ENCODE results near the gene SORBS2. TPM values are rescaled to one million over a fixed set of nuclear protein-coding genes. Genes with fewer than 3 reads are reported as not detected.

The SORBS2 gene
- total RNA-seq, 1 donor, result 1.7 TPM

DNA sequence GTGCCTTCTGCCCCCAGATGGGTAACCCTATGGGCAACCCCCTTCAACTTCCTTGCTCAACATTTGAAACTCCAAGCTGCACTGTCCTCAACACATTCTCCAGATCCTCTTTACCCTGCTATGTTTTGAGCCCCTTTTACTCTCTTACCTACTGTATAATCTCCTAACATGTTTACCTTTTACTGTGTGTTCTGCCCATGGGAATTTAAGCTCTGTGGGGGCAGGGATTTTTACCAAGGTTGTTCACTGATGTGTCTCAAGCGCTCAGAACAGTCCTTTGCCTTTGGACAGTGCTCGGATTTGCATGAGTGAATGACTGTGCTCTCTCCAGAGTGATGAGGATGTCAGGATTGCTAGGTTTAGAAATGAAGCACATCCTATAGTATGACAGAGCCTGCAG is 53.2 kb downstream of the SORBS2 start:
- TF ChIP-seq, protein P1, sequence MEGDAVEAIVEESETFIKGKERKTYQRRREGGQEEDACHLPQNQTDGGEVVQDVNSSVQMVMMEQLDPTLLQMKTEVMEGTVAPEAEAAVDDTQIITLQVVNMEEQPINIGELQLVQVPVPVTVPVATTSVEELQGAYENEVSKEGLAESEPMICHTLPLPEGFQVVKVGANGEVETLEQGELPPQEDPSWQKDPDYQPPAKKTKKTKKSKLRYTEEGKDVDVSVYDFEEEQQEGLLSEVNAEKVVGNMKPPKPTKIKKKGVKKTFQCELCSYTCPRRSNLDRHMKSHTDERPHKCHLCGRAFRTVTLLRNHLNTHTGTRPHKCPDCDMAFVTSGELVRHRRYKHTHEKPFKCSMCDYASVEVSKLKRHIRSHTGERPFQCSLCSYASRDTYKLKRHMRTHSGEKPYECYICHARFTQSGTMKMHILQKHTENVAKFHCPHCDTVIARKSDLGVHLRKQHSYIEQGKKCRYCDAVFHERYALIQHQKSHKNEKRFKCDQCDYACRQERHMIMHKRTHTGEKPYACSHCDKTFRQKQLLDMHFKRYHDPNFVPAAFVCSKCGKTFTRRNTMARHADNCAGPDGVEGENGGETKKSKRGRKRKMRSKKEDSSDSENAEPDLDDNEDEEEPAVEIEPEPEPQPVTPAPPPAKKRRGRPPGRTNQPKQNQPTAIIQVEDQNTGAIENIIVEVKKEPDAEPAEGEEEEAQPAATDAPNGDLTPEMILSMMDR (IDR thresholded peaks at IDR 0.05; ENCODE audit: insufficient read depth, low read depth, low read length), result no peak
- H3K4me3 ChIP-seq (ENCODE audit: low read depth, low read length), result no peak overlapping the region
- DNase-seq (ENCODE audit: low read depth), result no peak

DNA sequence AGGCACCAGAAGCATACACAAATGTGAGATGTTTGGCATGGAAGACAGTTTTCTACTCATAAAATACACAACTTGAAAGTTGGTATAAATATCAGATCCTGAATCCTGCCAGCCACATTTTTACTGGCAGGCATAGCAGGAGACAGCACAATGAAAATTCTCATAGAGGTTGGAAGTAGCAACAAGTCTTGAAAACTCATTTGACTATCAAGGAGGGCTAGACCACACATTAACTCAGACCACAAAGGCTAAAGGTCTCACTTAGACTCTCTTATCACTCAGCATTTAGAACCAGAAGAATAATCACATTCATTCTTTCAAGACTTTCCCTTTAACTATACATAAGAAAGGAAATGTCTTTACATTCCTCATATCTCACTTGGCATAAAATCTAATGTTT is 56.5 kb downstream of the SORBS2 start:
- H3K4me3 ChIP-seq (ENCODE audit: low read depth, low read length), result no peak overlapping the region
- DNase-seq (ENCODE audit: low read depth), result no peak
- TF ChIP-seq, protein P1 (IDR thresholded peaks at IDR 0.05; ENCODE audit: insufficient read depth, low read depth, low read length), result no peak

DNA sequence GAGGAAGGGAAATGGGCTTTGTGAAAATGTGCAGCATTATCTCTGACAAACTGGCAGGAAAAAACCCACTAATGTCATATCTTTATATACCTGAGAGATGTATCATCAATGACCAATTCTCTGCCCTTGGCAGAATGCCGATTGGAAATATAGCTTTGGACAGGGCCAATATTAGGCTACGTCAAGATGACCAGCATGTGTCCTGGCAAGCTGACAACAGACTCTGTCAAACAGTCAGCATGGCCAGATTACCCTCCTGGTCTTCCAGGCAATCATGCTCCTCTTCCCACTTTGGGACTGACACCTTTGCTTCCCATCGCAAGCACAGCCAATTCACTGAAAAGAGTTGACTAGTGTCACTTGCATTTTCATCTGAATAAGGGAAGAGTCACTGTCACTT is 57.0 kb downstream of the SORBS2 start:
- no peak for DNase-seq (ENCODE audit: low read depth)
- no peak overlapping the region for H3K4me3 ChIP-seq (ENCODE audit: low read depth, low read length)
- TF ChIP-seq, protein P1 (IDR thresholded peaks at IDR 0.05; ENCODE audit: insufficient read depth, low read depth, low read length), result no peak

DNA sequence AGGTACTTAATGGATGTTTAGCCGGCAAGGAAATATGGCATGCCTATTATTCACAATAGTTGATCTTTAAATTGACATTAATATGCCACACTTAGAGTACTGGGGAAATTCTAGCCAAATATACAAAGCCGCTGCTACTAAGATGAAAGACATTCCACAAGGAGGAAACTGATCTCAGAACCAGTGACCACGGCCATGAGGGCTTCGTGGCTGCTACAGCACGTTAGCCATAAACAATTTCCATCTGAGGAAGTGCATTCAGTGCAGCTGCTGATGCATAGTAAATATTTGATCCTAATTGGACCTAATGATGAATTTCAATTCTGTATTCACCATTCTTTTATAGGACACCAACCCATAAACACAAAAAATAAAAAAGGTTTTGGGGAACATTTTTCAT is 59.1 kb downstream of the SORBS2 start:
- H3K4me3 ChIP-seq (ENCODE audit: low read depth, low read length), result no peak overlapping the region
- TF ChIP-seq, protein P1 (IDR thresholded peaks at IDR 0.05; ENCODE audit: insufficient read depth, low read depth, low read length), result no peak
- DNase-seq (ENCODE audit: low read depth), result no peak

DNA sequence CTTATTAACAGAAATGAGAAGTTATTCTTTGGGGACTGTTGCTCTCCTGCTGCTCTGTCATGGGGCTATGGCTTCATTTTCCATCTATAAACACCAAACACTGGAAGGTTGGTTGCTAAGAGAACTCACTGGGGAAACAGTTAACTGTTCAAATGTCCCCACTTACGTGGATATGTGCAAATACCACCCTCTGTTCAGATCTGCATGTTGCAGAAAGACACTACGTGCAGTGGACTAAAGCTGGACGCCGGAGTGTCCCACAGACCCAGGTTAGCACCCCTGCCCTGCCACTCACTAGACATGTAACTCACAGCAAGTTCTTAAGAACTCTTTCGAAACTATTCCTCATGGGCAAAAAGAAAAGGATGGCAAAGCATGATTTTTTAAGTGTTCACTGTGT is 62.1 kb downstream of the SORBS2 start:
- TF ChIP-seq, protein P1 (IDR thresholded peaks at IDR 0.05; ENCODE audit: insufficient read depth, low read depth, low read length), result no peak
- no peak overlapping the region for H3K4me3 ChIP-seq (ENCODE audit: low read depth, low read length)
- no peak for DNase-seq (ENCODE audit: low read depth)

DNA sequence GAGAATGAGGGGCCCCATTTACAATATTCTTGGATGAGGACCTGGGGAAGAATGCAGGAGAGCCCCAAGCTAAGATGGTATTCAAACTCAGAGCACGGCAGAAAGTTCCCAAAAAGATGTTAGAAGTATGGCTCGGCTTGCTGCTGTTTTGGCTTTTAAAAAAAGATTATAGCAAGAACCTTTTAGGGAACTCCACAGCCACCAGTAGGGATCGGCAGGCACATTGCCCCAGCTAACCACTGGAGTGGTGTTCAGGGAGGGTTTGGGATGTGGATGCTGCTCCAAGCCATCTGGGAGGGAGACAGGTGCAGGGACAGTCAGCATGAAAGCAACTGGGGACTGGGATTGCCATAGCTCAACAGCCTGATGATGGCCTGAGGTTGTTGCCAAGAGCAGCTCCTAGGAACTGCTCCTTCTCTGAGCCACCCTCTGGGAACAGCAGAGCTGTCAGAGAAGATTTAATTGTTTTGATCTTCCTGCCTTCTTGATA is 63.0 kb downstream of the SORBS2 start:
- TF ChIP-seq, protein P1 (IDR thresholded peaks at IDR 0.05; ENCODE audit: insufficient read depth, low read depth, low read length), result no peak
- DNase-seq (ENCODE audit: low read depth), result no peak
- no peak overlapping the region for H3K4me3 ChIP-seq (ENCODE audit: low read depth, low read length)

DNA sequence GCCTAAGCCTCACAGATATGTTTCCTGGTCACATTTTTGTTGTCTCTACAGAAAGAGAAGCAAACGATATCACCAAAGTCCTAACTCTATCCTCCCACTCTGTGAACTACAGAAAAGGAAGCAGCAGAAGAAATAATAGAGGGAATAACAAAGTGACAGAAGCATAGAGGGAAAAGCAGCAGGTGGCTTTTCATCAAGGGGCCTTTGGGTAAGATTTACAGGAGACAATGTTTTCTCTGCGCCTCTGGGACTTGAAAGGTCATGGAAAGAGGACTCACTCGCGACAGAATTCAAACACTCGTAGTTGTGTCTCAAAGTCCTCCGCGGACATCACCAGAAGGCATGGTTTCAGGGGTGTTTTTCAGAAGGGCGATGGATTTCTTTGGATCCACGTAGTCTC is 66.1 kb downstream of the SORBS2 start:
- TF ChIP-seq, protein P1 (IDR thresholded peaks at IDR 0.05; ENCODE audit: insufficient read depth, low read depth, low read length), result no peak
- H3K4me3 ChIP-seq (ENCODE audit: low read depth, low read length), result no peak overlapping the region
- no peak for DNase-seq (ENCODE audit: low read depth)

All from fibroblast of villous mesenchyme (primary cell).